Hepatocyte (in vitro differentiated cells): ENCODE results near the gene ADH4. TPM values are rescaled to one million over a fixed set of nuclear protein-coding genes. Genes with fewer than 3 reads are reported as not detected.
"Not testable (repeated sequence)": the region's sequence is repeated elsewhere in the genome, so short reads cannot be mapped to it uniquely, and the experiment has no call there.

Experiments used
- DNase-seq: peaks from one replicate; pipeline ENCODE4 v3.0.0-alpha.2; 2016; ENCODE audit warnings: low spot score
- H2AFZ ChIP-seq: fragments of 200-600 bp; sonication (generic); 2 replicates; pipeline ENCODE4 v1.6.0; 2016; ENCODE audit warnings: antibody characterized with exemption, mild to moderate bottlenecking
- H3K27ac ChIP-seq: fragments of 200-600 bp; sonication (generic); 2 replicates; pipeline ENCODE4 v1.5.1; 2016; ENCODE audit warnings: mild to moderate bottlenecking
- H3K27me3 ChIP-seq: fragments of 200-600 bp; sonication (generic); 2 replicates; pipeline ENCODE4 v1.6.1; 2016
- H3K36me3 ChIP-seq: fragments of 200-600 bp; sonication (generic); replicated peaks from 2 replicates; pipeline ENCODE4 v1.5.1; 2016; ENCODE audit warnings: low read depth; ENCODE audit not compliant: insufficient read depth
- H3K4me1 ChIP-seq: fragments of 200-600 bp; sonication (generic); 2 replicates; pipeline ENCODE4 v1.5.1; 2016; ENCODE audit warnings: mild to moderate bottlenecking, moderate library complexity; ENCODE audit not compliant: insufficient read depth
- H3K4me2 ChIP-seq: fragments of 200-600 bp; sonication (generic); 2 replicates; pipeline ENCODE4 v1.6.0; 2016
- H3K4me3 ChIP-seq: fragments of 200-600 bp; sonication (generic); 2 replicates; pipeline ENCODE4 v1.5.1; 2016; ENCODE audit warnings: mild to moderate bottlenecking
- H3K79me2 ChIP-seq: fragments of 200-600 bp; sonication (generic); 2 replicates; pipeline ENCODE4 v1.6.0; 2017; ENCODE audit warnings: mild to moderate bottlenecking
- H3K9me2 ChIP-seq: fragments of 200-600 bp; sonication (generic); replicated peaks from 2 replicates; pipeline ENCODE4 v1.6.0; 2017; ENCODE audit warnings: mild to moderate bottlenecking; ENCODE audit not compliant: insufficient read depth
- H3K9me3 ChIP-seq: fragments of 200-600 bp; sonication (generic); 2 replicates; pipeline ENCODE4 v1.5.1; 2016; ENCODE audit warnings: low read depth, mild to moderate bottlenecking
- H4K20me1 ChIP-seq: fragments of 200-600 bp; sonication (generic); 2 replicates; pipeline ENCODE4 v1.6.0; 2016; ENCODE audit warnings: mild to moderate bottlenecking; ENCODE audit not compliant: insufficient read depth, poor library complexity, severe bottlenecking
- EZH2 ChIP-seq: fragments of 200-600 bp; sonication (generic); IDR thresholded peaks from 2 replicates; pipeline ENCODE4 v1.6.1; 2016; ENCODE audit warnings: antibody characterized with exemption, mild to moderate bottlenecking, borderline replicate concordance
- EZH2phosphoT487 ChIP-seq: fragments of 200-600 bp; sonication (generic); IDR thresholded peaks from one replicate; pipeline ENCODE4 v1.6.1; 2018; ENCODE audit warnings: antibody characterized with exemption, mild to moderate bottlenecking, low read depth, moderate library complexity; ENCODE audit not compliant: unreplicated experiment, severe bottlenecking
- WGBS: methylation state at CpG from one replicate; pipeline ENCODE4 v1.1.6; 2016; ENCODE audit warnings: low lambda C conversion rate; ENCODE audit errors: missing lambda C conversion rate; 5-methylcytosine and 5-hydroxymethylcytosine counted together
- polyA plus RNA-seq: library from polyadenylated mRNA; unstranded; fragments of >200 nt; fragmentation: Nextera tagmentation; extraction: Ambion mirVana; gene quantifications from 2 replicates; pipeline ENCODE4 v1.2.1, GENCODE V29; 2016
- total RNA-seq: library from RNA; depleted of rRNA; stranded (reverse); fragments of >200 nt; gene quantifications from 2 replicates; pipeline ENCODE4 v1.2.3, GENCODE V29; 2014
- TF ChIP-seq, protein P1 (sequence below): fragments of 200-600 bp; sonication (generic); IDR thresholded peaks from 2 replicates; pipeline ENCODE4 v1.5.1; 2016; ENCODE audit warnings: antibody characterized with exemption, mild to moderate bottlenecking; ENCODE audit not compliant: poor library complexity

ADH4 gene
- total and polyA plus RNA-seq, 2 experiments from 2014 or later = 11.0 to 23.5 TPM

DNA sequence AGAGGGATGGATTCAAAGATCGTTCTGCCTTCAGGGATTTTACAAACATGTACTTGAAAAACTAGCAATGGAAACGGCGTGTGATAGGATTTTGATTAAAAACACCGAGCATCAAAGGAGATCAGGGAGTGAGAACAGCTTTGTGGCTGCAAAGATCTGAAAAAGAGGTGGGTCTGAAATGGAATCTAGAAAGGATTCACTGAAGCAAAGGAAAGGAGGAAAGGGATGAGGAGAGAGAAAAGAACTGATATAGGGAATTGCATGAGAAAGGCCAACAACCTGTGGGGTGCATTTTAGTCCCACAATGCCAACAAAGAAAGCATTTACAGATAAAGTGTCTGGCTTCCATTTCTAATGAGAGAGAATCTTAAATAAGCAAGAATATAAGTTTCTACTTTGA lies 23.1 kb downstream of the ADH4 start:
- no peaks in the 10 kb centered on the region for H3K36me3 ChIP-seq
- no peaks in the 10 kb centered on the region for H3K9me3 ChIP-seq
- no peaks in the 10 kb centered on the region for H3K9me2 ChIP-seq
- DNase-seq = no peak
- TF ChIP-seq EZH2phosphoT487 (no peak), EZH2 (no peak)
- TF ChIP-seq, protein P1, sequence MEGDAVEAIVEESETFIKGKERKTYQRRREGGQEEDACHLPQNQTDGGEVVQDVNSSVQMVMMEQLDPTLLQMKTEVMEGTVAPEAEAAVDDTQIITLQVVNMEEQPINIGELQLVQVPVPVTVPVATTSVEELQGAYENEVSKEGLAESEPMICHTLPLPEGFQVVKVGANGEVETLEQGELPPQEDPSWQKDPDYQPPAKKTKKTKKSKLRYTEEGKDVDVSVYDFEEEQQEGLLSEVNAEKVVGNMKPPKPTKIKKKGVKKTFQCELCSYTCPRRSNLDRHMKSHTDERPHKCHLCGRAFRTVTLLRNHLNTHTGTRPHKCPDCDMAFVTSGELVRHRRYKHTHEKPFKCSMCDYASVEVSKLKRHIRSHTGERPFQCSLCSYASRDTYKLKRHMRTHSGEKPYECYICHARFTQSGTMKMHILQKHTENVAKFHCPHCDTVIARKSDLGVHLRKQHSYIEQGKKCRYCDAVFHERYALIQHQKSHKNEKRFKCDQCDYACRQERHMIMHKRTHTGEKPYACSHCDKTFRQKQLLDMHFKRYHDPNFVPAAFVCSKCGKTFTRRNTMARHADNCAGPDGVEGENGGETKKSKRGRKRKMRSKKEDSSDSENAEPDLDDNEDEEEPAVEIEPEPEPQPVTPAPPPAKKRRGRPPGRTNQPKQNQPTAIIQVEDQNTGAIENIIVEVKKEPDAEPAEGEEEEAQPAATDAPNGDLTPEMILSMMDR = no peak
- no peak overlapping the region for H2AFZ ChIP-seq
- no peak overlapping the region for H3K4me3 ChIP-seq
- no peaks in the 10 kb centered on the region for H3K79me2 ChIP-seq
- WGBS = 67% methylated on average over 4 of the region's 4 CpGs
- H3K4me2 ChIP-seq = no peak overlapping the region
- H3K4me1 ChIP-seq = no peaks in the 10 kb centered on the region
- no peaks in the 10 kb centered on the region for H4K20me1 ChIP-seq
- H3K27ac ChIP-seq = no peak overlapping the region
- H3K27me3 ChIP-seq = no peaks in the 10 kb centered on the region

DNA sequence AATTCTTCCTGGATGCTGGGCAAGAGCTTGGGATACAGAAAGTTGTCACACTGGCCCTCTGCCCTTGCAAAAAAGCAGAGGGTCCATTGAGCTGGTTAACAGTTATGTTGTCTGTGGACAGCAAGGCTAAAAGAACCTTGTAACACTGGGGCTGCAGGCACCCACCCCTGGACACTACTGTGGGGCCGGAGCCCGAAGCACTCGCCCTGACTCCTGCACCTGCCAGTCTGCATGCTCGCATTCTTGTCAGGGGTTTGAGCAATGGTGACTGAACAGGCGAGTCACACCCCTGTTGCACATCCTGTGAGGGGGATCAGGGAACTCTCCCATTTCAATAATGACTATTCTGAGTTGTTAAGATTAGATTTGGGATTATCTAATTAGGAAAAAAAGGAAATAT lies 23.6 kb downstream of the ADH4 start:
- Histone ChIP-seq H3K4me2 (no peak overlapping the region), H3K79me2 (no peaks in the 10 kb centered on the region), H3K4me1 (no peaks in the 10 kb centered on the region), H3K9me3 (no peaks in the 10 kb centered on the region), H3K9me2 (no peaks in the 10 kb centered on the region), H2AFZ (no peak overlapping the region), H3K36me3 (no peaks in the 10 kb centered on the region), H4K20me1 (no peaks in the 10 kb centered on the region), H3K27ac (no peak overlapping the region), H3K27me3 (no peaks in the 10 kb centered on the region), H3K4me3 (no peak overlapping the region)
- no peak for DNase-seq
- TF ChIP-seq EZH2phosphoT487 = no peak
- no peak for TF ChIP-seq EZH2
- TF ChIP-seq, protein P1 = no peak
- WGBS = 92% methylated on average over 5 of the region's 5 CpGs

DNA sequence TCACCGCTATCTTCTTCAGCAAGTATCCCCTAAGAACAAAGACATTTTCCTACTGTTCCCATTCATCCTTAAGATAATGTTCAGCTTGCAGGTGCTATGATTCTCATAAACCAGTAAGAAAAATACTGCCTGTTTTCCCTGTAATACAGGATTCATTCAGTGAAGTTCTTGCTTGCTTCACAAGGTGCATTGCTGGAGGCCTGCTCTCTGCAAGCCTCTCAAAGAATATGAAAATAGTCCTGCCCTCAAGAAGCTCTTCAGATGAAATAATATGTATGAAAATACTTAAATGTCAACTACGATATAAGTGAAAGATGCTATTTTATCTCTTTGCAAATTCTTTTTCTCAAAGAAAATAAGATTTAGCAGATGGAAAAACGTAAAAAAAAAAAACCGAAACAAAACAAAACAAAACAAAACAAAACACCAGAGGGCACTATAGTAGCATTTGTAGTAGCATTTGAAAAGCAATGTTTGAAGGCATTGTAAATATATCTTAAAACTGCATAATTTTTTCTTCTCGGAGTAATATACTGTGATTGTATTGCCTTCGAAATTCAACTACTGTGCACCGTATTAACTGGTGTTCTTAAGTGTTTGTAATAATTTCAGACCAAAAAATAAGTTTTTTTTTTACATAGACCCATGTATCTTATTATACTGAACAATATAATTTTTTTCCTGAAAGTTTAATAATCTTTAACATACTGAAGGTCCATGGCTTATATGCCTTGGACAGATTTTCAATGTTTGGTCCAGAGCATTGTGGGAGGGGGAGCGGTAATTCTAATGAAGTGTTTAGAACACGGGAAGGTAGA lies 26.0 kb downstream of the ADH4 start:
- Histone ChIP-seq H4K20me1 (no peaks in the 10 kb centered on the region), H3K4me1 (no peaks in the 10 kb centered on the region), H3K4me2 (no peak overlapping the region), H3K27me3 (no peaks in the 10 kb centered on the region), H3K4me3 (no peak overlapping the region), H2AFZ (no peak overlapping the region), H3K9me2 (no peaks in the 10 kb centered on the region), H3K27ac (no peak overlapping the region), H3K9me3 (no peaks in the 10 kb centered on the region), H3K79me2 (no peaks in the 10 kb centered on the region), H3K36me3 (no peaks in the 10 kb centered on the region)
- 53% methylated on average over 9 of the region's 9 CpGs for WGBS
- DNase-seq = peak; percentile 22
- TF ChIP-seq, protein P1 = peak; percentile 47
- no peak for TF ChIP-seq EZH2

DNA sequence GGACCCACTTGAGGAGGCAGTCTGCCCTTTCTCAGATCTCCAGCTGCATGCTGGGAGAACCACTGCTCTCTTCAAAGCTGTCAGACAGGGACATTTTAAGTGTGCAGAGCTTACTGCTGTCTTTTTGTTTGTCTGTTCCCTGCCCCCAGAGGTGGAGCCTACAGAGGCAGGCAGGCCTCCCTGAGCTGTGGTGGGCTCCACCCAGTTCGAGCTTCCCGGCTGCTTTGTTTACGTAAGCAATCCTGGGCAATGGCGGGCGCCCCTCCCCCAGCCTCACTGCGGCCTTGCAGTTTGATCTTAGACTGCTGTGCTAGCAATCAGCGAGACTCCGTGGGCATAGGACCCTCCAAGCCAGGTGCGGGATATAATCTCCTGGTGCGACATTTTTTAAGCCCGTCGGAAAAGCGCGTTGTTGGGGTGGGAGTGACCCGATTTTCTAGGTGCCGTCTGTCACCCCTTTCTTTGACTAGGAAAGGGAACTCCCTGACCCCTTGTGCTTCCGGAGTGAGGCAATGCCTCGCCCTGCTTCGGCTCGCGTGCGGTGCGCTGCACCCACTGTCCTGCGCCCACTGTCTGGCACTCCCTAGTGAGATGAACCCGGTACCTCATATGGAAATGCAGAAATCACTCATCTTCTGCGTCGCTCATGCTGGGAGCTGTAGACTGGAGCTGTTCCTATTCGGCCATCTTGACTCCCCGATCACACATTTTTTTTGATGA lies 26.8 kb downstream of the ADH4 start:
- not testable (repeated sequence) for H3K9me3 ChIP-seq, DNase-seq, H3K36me3 ChIP-seq, H3K9me2 ChIP-seq, H3K4me1 ChIP-seq, H3K4me3 ChIP-seq, H3K79me2 ChIP-seq, H3K27me3 ChIP-seq, H3K4me2 ChIP-seq, H3K27ac ChIP-seq, H2AFZ ChIP-seq, H4K20me1 ChIP-seq
- 91% methylated on average over 29 of the region's 29 CpGs for WGBS

DNA sequence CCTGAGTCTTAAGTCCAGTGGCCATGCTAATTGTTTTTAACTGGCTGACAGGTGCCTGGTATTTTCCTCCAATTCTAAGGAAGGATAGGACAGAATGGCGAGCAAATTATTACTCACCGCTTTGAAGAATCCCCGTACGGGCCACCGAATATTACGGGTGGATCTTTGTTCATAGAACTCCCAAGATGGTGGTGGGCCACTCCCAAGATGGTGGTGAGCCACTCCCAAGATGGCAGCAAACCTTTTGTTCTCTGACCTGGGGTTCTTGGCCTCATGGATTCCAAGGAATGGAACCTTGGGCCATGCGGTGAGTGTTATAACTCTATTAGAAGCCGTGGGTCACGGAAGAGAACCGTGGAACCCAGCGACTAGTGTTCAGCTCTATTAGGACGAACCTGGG lies 34.8 kb downstream of the ADH4 start:
- H4K20me1 ChIP-seq, H3K4me3 ChIP-seq, H3K79me2 ChIP-seq, H3K4me1 ChIP-seq, H3K36me3 ChIP-seq, DNase-seq, H3K9me2 ChIP-seq, H3K27ac ChIP-seq, H3K4me2 ChIP-seq, H3K27me3 ChIP-seq, H3K9me3 ChIP-seq, H2AFZ ChIP-seq: not testable (repeated sequence)
- WGBS = 89% methylated on average over 12 of the region's 12 CpGs
